Measurements from ENCODE around the gene DNM1. TPM values are rescaled to one million over a fixed set of nuclear protein-coding genes. Genes with fewer than 3 reads are reported as not detected.

DNM1 gene
- total and polyA plus RNA-seq, 10 of the 15 experiments (the other 5 are each of a cell fraction or from before 2014, with no cell fraction given): 0.06 to 0.67 (median 0.19) TPM; not detected in 3

DNA sequence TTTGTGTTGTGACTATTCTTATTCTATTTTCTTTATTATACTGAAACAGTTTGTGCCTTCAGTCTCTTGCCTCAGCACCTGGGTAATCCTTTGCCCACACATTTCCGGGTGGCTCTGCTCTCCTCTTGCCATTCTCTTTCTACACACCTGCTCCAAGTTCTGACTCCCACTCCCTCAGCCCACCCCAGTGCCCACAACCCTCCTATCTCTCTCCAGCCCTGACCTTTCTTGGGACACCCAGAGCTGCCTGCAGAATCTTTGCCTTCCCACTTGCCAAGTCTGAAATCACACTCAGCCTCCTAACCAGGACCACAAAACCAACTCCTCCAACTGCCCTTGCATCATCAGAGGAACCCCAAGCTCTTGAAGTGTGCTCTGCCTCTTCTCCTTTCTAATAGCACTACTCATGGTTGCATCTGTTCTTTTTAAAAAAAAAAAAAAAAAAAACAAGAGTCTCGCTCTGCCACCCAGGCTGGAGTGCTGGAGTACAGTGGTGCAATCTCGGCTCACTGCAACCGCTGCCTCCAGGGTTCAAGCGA, 77.0 kb downstream of the DNM1 start:
- intact Hi-C loops (cut with micrococcal nuclease; ENCODE audit: unreplicated experiment): no loop called here
- ChIA-PET CTCF (no interaction called here), POLR2A (interaction anchor here (0.6 to 0.7 kb wide), 2 partner anchors 25 to 157 kb away, joined by 6 to 7 read pairs; no protein-coding TSS in a partner anchor), RAD21 (ENCODE audit: unreplicated experiment) (no interaction called here), SMC1A (ENCODE audit: uncharacterized antibody, unreplicated experiment) (no interaction called here)
- Histone ChIP-seq H4K20me1 (ENCODE audit: control insufficient read depth, insufficient read depth) (no peaks in the 10 kb centered on the region), H2AFZ (ENCODE audit: control insufficient read depth, low read depth, low read length) (no peak overlapping the region), H3K36me3 (ENCODE audit: control insufficient read depth in 2 of 2, insufficient read depth in 2 of 2, low read length in 1 of 2) (no peaks in the 10 kb centered on the region), H3K4me2 (ENCODE audit: control insufficient read depth, insufficient read depth) (no peak overlapping the region), H3K27me3 (replicated peaks in 1 of 2; ENCODE audit: control insufficient read depth in 2 of 2, insufficient read depth in 2 of 2, low read length in 1 of 2) (no peaks in the 10 kb centered on the region; a peak in 1 of 4 replicates), H3K9ac (ENCODE audit: control insufficient read depth, insufficient read depth, low read length) (no peak overlapping the region), H3K4me3 (no peak overlapping the region), H3K4me1 (ENCODE audit: control insufficient read depth, insufficient read depth, low read length) (no peaks in the 10 kb centered on the region), H3K79me2 (ENCODE audit: control insufficient read depth, insufficient read depth, low read length) (peaks cover 10% of the 10 kb centered on the region), H3K9me3 (replicated peaks; ENCODE audit: control insufficient read depth, insufficient read depth, low read length) (no peaks in the 10 kb centered on the region), H3K27ac (ENCODE audit: control insufficient read depth, insufficient read depth) (no peak overlapping the region)
- FAIRE-seq: no peak
- BruUV-seq (replicated peaks): no TSS peak
- in situ Hi-C loops (cut with MboI): no loop called here
- 87% methylated on average over 5 of the region's 5 CpGs for WGBS (ENCODE audit: insufficient coverage, insufficient replicate concordance, low lambda C conversion rate, missing lambda C conversion rate)
- DNase-seq (ENCODE audit: low read depth, low spot score): no peak
- TF ChIP-seq, protein P1, sequence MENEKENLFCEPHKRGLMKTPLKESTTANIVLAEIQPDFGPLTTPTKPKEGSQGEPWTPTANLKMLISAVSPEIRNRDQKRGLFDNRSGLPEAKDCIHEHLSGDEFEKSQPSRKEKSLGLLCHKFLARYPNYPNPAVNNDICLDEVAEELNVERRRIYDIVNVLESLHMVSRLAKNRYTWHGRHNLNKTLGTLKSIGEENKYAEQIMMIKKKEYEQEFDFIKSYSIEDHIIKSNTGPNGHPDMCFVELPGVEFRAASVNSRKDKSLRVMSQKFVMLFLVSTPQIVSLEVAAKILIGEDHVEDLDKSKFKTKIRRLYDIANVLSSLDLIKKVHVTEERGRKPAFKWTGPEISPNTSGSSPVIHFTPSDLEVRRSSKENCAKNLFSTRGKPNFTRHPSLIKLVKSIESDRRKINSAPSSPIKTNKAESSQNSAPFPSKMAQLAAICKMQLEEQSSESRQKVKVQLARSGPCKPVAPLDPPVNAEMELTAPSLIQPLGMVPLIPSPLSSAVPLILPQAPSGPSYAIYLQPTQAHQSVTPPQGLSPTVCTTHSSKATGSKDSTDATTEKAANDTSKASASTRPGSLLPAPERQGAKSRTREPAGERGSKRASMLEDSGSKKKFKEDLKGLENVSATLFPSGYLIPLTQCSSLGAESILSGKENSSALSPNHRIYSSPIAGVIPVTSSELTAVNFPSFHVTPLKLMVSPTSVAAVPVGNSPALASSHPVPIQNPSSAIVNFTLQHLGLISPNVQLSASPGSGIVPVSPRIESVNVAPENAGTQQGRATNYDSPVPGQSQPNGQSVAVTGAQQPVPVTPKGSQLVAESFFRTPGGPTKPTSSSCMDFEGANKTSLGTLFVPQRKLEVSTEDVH (IDR thresholded peaks at IDR 0.05; ENCODE audit: low read depth, partially characterized antibody): no peak
- no peak for TF ChIP-seq BHLHE40 (IDR thresholded peaks at IDR 0.05; ENCODE audit: borderline replicate concordance in 1 of 2, low read depth in 2 of 2, low read length in 1 of 2)
- TF ChIP-seq SPI1 (IDR thresholded peaks at IDR 0.05; ENCODE audit: borderline replicate concordance, insufficient read depth, low read depth, low read length): no peak
- no peak for TF ChIP-seq ZNF217 (IDR thresholded peaks at IDR 0.05)
- no peak for TF ChIP-seq FOXK2 (IDR thresholded peaks at IDR 0.05)
- no peak for TF ChIP-seq E4F1 (IDR thresholded peaks at IDR 0.05; ENCODE audit: borderline replicate concordance, partially characterized antibody)
- TF ChIP-seq TARDBP (IDR thresholded peaks at IDR 0.05; ENCODE audit: borderline replicate concordance): no peak
- TF ChIP-seq SMARCA5 (IDR thresholded peaks at IDR 0.05): no peak
- TF ChIP-seq, protein P2, sequence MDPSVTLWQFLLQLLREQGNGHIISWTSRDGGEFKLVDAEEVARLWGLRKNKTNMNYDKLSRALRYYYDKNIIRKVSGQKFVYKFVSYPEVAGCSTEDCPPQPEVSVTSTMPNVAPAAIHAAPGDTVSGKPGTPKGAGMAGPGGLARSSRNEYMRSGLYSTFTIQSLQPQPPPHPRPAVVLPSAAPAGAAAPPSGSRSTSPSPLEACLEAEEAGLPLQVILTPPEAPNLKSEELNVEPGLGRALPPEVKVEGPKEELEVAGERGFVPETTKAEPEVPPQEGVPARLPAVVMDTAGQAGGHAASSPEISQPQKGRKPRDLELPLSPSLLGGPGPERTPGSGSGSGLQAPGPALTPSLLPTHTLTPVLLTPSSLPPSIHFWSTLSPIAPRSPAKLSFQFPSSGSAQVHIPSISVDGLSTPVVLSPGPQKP (IDR thresholded peaks at IDR 0.05; ENCODE audit: low read depth, low read length): no peak
- no peak for TF ChIP-seq POU2F2 (IDR thresholded peaks at IDR 0.05; ENCODE audit: borderline replicate concordance, low read depth, low read length)
- no peak for TF ChIP-seq ZNF274 (IDR thresholded peaks at IDR 0.05; ENCODE audit: insufficient read depth, insufficient read length)
- no peak for TF ChIP-seq CREB1 (IDR thresholded peaks at IDR 0.05; ENCODE audit: low read depth)
- ATAC-seq: no peak
